ENCODE measurements around the gene LRRC14B.

DNA sequence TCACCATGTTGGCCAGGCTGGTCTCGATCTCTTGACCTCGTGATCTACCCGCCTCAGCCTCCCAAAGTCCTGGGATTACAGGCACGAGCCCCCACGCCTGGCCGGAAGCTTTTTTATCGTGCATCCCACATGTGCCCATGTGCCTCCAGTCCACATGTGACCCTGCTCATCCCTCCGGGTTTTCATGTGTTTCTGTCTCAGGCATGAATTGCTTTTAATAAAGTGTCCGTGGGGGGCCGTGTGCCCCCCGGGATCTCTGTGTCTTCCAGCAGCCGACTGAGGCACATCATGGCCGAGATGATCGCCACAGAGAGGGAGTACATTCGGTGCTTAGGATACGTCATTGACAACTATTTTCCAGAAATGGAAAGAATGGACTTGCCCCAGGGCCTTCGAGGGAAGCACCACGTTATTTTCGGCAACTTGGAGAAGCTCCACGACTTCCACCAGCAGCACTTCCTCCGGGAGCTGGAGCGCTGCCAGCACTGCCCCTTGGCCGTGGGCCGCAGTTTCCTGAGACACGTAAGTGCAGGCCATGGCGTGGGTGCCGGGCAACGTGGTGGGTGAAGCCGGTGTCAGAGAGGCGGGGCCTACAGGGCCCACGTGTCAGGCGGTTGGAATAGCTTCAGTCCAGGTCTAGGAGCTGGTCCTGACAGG lies 22.1 kb upstream of the LRRC14B start:
- TF ChIP-seq, protein P1, sequence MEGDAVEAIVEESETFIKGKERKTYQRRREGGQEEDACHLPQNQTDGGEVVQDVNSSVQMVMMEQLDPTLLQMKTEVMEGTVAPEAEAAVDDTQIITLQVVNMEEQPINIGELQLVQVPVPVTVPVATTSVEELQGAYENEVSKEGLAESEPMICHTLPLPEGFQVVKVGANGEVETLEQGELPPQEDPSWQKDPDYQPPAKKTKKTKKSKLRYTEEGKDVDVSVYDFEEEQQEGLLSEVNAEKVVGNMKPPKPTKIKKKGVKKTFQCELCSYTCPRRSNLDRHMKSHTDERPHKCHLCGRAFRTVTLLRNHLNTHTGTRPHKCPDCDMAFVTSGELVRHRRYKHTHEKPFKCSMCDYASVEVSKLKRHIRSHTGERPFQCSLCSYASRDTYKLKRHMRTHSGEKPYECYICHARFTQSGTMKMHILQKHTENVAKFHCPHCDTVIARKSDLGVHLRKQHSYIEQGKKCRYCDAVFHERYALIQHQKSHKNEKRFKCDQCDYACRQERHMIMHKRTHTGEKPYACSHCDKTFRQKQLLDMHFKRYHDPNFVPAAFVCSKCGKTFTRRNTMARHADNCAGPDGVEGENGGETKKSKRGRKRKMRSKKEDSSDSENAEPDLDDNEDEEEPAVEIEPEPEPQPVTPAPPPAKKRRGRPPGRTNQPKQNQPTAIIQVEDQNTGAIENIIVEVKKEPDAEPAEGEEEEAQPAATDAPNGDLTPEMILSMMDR (conservative IDR thresholded peaks at IDR 0.05; ENCODE audit: low read depth, low read length): no peak
- no peak for TF ChIP-seq EZH2 (IDR thresholded peaks at IDR 0.05; ENCODE audit: borderline replicate concordance, low read depth, low read length, poor library complexity, severe bottlenecking)

Measured in A673 (cell line).